IMR-90 (cell line): Measurements from ENCODE around the gene C1orf116. TPM values are rescaled to one million over a fixed set of nuclear protein-coding genes. Genes with fewer than 3 reads are reported as not detected.

ENCODE experiments used
- ATAC-seq: fragments of 200-7000 bp; cut with Tn5 transposase; 2 replicates; pipeline ENCODE4 v1.9.1; 2020; ENCODE audit warnings: low read depth, mild to moderate bottlenecking, moderate library complexity
- BruUV-seq: library from RNA; stranded (reverse); fragments of 400-500 nt; replicated peaks from 2 replicates; lab custom pipeline; 2021; lab: Mats Ljungman, UMichigan
- CTCF ChIA-PET: fragments of 300-600 bp; formaldehyde crosslinking; extraction: SDS; loops from one replicate; lab custom pipeline; 2021; ENCODE audit warnings: antibody characterized with exemption; lab: Yijun Ruan, JAX
- POLR2A ChIA-PET: fragments of 300-600 bp; sonication (Branson Sonifier 250); formaldehyde crosslinking; loops from one replicate; lab custom pipeline; 2022; ENCODE audit warnings: antibody characterized with exemption; ENCODE audit not compliant: unreplicated experiment; lab: Charles Lee
- DNase-seq: peaks from one replicate; pipeline ENCODE4 v3.0.0; 2013
- H2AFZ ChIP-seq: replicated peaks from 2 replicates; pipeline ENCODE3; 2013; ENCODE audit warnings: low read length, mild to moderate bottlenecking; ENCODE audit not compliant: poor library complexity
- H2AK5ac ChIP-seq: 2 replicates; pipeline ENCODE4 v1.6.1; 2013; ENCODE audit warnings: low read depth, low read length, inconsistent platforms
- H2AK9ac ChIP-seq: replicated peaks from 2 replicates; pipeline ENCODE3; 2013; ENCODE audit warnings: mild to moderate bottlenecking, low read depth, low read length, moderate library complexity; ENCODE audit not compliant: poor library complexity
- H2BK120ac ChIP-seq: 2 replicates; pipeline ENCODE4 v1.6.1; 2013; ENCODE audit warnings: low read depth, low read length, inconsistent platforms
- H2BK15ac ChIP-seq: 3 replicates; pipeline ENCODE4 v1.6.1; 2013; ENCODE audit warnings: low read depth, low read length, inconsistent platforms
- H2BK20ac ChIP-seq: 2 replicates; pipeline ENCODE4 v1.6.1; 2013; ENCODE audit warnings: low read depth, mild to moderate bottlenecking, inconsistent platforms, low read length, moderate library complexity
- H2BK5ac ChIP-seq: 2 replicates; pipeline ENCODE4 v1.6.1; 2013; ENCODE audit warnings: mild to moderate bottlenecking, low read depth, low read length, inconsistent platforms; ENCODE audit not compliant: poor library complexity, severe bottlenecking
- H3K14ac ChIP-seq: replicated peaks from 2 replicates; pipeline ENCODE4 v1.6.1; 2013; ENCODE audit warnings: low read depth, low read length, inconsistent platforms
- H3K18ac ChIP-seq: 2 replicates; pipeline ENCODE4 v1.6.1; 2013; ENCODE audit warnings: low read depth, low read length, control low read depth
- H3K23ac ChIP-seq: 2 replicates; pipeline ENCODE4 v1.6.1; 2013; ENCODE audit warnings: low read depth, low read length, inconsistent platforms
- H3K27ac ChIP-seq: 2 replicates; pipeline ENCODE4 v1.5.1; 2013; ENCODE audit warnings: mild to moderate bottlenecking, control low read depth, low read length; ENCODE audit not compliant: insufficient read depth
- H3K27me3 ChIP-seq: 2 replicates; pipeline ENCODE4 v1.6.1; 2013; ENCODE audit warnings: low read length; ENCODE audit not compliant: control insufficient read depth, insufficient read depth
- H3K36me3 ChIP-seq: 2 replicates; pipeline ENCODE4 v1.6.1; 2013; ENCODE audit warnings: low read length, mixed read lengths; ENCODE audit not compliant: control insufficient read depth, insufficient read depth
- H3K4ac ChIP-seq: 2 replicates; pipeline ENCODE4 v1.6.1; 2013; ENCODE audit warnings: low read depth, low read length, inconsistent platforms
- H3K4me1 ChIP-seq: 2 replicates; pipeline ENCODE4 v1.6.1; 2013; ENCODE audit warnings: low read length, mixed read lengths; ENCODE audit not compliant: control insufficient read depth, insufficient read depth
- H3K4me2 ChIP-seq: 2 replicates; pipeline ENCODE4 v1.6.1; 2013; ENCODE audit warnings: low read depth, mild to moderate bottlenecking, control low read depth, low read length, moderate library complexity
- H3K4me3 ChIP-seq: 2 replicates; pipeline ENCODE4 v1.5.1; 2013; ENCODE audit warnings: low read depth, mild to moderate bottlenecking, control low read depth, low read length, moderate library complexity; ENCODE audit not compliant: insufficient read depth
- H3K56ac ChIP-seq: 2 replicates; pipeline ENCODE4 v1.6.1; 2013; ENCODE audit warnings: low read length, inconsistent platforms; ENCODE audit not compliant: insufficient read depth; ENCODE audit errors: extremely low read depth
- H3K79me1 ChIP-seq, 2 experiments: 2 replicates each; pipeline ENCODE4 v1.6.1; 2013; ENCODE audit warnings: low read length in 2 of 2, inconsistent platforms in 1 of 2, low read depth in 1 of 2
- H3K9ac ChIP-seq: 2 replicates; pipeline ENCODE4 v1.6.1; 2013; ENCODE audit warnings: low read depth, low read length, control low read depth
- H3K9me1 ChIP-seq: 2 replicates; pipeline ENCODE4 v1.6.1; 2013; ENCODE audit warnings: low read length, inconsistent platforms; ENCODE audit not compliant: insufficient read depth
- H3K9me3 ChIP-seq: 2 replicates; pipeline ENCODE4 v1.6.1; 2013; ENCODE audit warnings: low read length; ENCODE audit not compliant: control insufficient read depth, insufficient read depth
- H4K20me1 ChIP-seq: 2 replicates; pipeline ENCODE4 v1.6.1; 2013; ENCODE audit warnings: low read length, inconsistent platforms; ENCODE audit not compliant: insufficient read depth
- H4K5ac ChIP-seq: 2 replicates; pipeline ENCODE4 v1.6.1; 2013; ENCODE audit warnings: mild to moderate bottlenecking, low read depth, low read length, control low read depth
- H4K8ac ChIP-seq, 2 experiments: 2 replicates each; pipeline ENCODE4 v1.6.1; 2013; ENCODE audit warnings: low read depth in 2 of 2, low read length in 2 of 2, control low read depth in 1 of 2, inconsistent platforms in 1 of 2
- H4K91ac ChIP-seq: 2 replicates; pipeline ENCODE4 v1.6.1; 2013; ENCODE audit warnings: low read depth, low read length, inconsistent platforms; ENCODE audit not compliant: insufficient read depth
- BHLHE40 ChIP-seq: fragments of 150-350 bp; IDR thresholded peaks from 2 replicates; pipeline ENCODE4 v1.6.1; 2016; ENCODE audit warnings: mild to moderate bottlenecking, low read depth, low read length
- CEBPB ChIP-seq: IDR thresholded peaks from 2 replicates; pipeline ENCODE4 v1.6.1; 2012; ENCODE audit warnings: low read depth, low read length, improper control_type of control experiment
- CHD1 ChIP-seq: IDR thresholded peaks from 2 replicates; pipeline ENCODE4 v1.6.1; 2012; ENCODE audit warnings: low read depth, low read length, improper control_type of control experiment
- CTCF ChIP-seq: conservative IDR thresholded peaks from 2 replicates; pipeline ENCODE4 v1.5.1; 2012; ENCODE audit warnings: mild to moderate bottlenecking, low read depth, low read length, improper control_type of control experiment
- MAZ ChIP-seq: IDR thresholded peaks from 2 replicates; pipeline ENCODE4 v1.6.1; 2012; ENCODE audit warnings: low read depth, mild to moderate bottlenecking, low read length, improper control_type of control experiment, moderate library complexity, borderline replicate concordance
- MXI1 ChIP-seq: IDR thresholded peaks from 2 replicates; pipeline ENCODE4 v1.6.1; 2012; ENCODE audit warnings: low read depth, mild to moderate bottlenecking, low read length, moderate library complexity, borderline replicate concordance
- NFE2L2 ChIP-seq: fragments of 150-350 bp; IDR thresholded peaks from 2 replicates; pipeline ENCODE4 v1.6.1; 2016; ENCODE audit warnings: low read depth, mild to moderate bottlenecking, low read length
- POLR2A ChIP-seq: IDR thresholded peaks from 2 replicates; pipeline ENCODE4 v1.6.1; 2012; ENCODE audit warnings: mild to moderate bottlenecking, low read depth, low read length
- RAD21 ChIP-seq: IDR thresholded peaks from 2 replicates; pipeline ENCODE4 v1.6.1; 2012; ENCODE audit warnings: low read length, improper control_type of control experiment
- RCOR1 ChIP-seq: IDR thresholded peaks from 2 replicates; pipeline ENCODE4 v1.6.1; 2012; ENCODE audit warnings: mild to moderate bottlenecking, low read length, improper control_type of control experiment; ENCODE audit not compliant: insufficient replicate concordance
- RFX5 ChIP-seq: IDR thresholded peaks from 2 replicates; pipeline ENCODE4 v1.8.0; 2012; ENCODE audit warnings: low read depth, mild to moderate bottlenecking, low read length, moderate library complexity
- SMC3 ChIP-seq: fragments of 150-350 bp; IDR thresholded peaks from 2 replicates; pipeline ENCODE4 v1.6.1; 2016; ENCODE audit warnings: low read depth, mild to moderate bottlenecking, antibody characterized with exemption, low read length, moderate library complexity
- WGBS, 2 experiments: methylation state at CpG; one replicate each; pipeline versions ENCODE4 v1.1.5 to v1.1.7; 2013; ENCODE audit warnings: missing lambda C conversion rate in 2 of 2; ENCODE audit not compliant: insufficient read length in 1 of 2; ENCODE audit errors: extremely low coverage in 2 of 2; 5-methylcytosine and 5-hydroxymethylcytosine counted together
- dilution Hi-C: fragments of 300-500 bp; cut with HindIII; formaldehyde crosslinking; loops from one replicate; pipeline ENCODE4 v1.14.3; 2018; ENCODE audit warnings: low sequenced_read_pairs; ENCODE audit not compliant: unreplicated experiment
- in situ Hi-C: fragments of 300-500 bp; cut with MboI; formaldehyde crosslinking; loops from 3 replicates; pipeline ENCODE4 v1.14.3; 2019; ENCODE audit warnings: low sequenced_read_pairs, inconsistent platforms, mixed read lengths
- intact Hi-C: fragments of 100-400 bp; cut with micrococcal nuclease; formaldehyde crosslinking; loops from 2 replicates; pipeline ENCODE4 v1.10.0; 2022
- polyA plus RNA-seq, 3 experiments: library from polyadenylated mRNA; depleted of rRNA; stranded (reverse); fragments of >200 nt; gene quantifications; 2 replicates each; pipeline ENCODE4 v1.2.3, GENCODE V29; 2012; ENCODE audit warnings: low replicate concordance in 1 of 3
- total RNA-seq: library from RNA; depleted of rRNA; stranded (reverse); fragments of >200 nt; gene quantifications from 2 replicates; pipeline ENCODE4 v1.2.3, GENCODE V29; 2012

C1orf116 gene
- total and polyA plus RNA-seq, 2 of the 4 experiments (the other 2 are of a cell fraction) = under 0.01 to 0.03 TPM

GRCh38 chr1:207017615-207018559, 14.7 kb downstream of the C1orf116 start:
- Histone ChIP-seq H3K14ac (no peak overlapping the region), H3K9me3 (no peaks in the 10 kb centered on the region), H2AK5ac (no peak overlapping the region), H2BK5ac (no peak overlapping the region), H3K9ac (no peak overlapping the region), H4K8ac (no peak overlapping the region), H3K4me3 (no peak overlapping the region), H2BK20ac (no peak overlapping the region), H4K5ac (no peak overlapping the region), H2AFZ (no peak overlapping the region), H4K20me1 (no peaks in the 10 kb centered on the region), H3K79me1 (no peaks in the 10 kb centered on the region), H3K36me3 (no peaks in the 10 kb centered on the region), H3K4ac (no peak overlapping the region), H3K4me1 (no peaks in the 10 kb centered on the region; the same call in 1 of the 2 replicates), H3K27ac (no peak overlapping the region), H3K27me3 (peaks cover 4% of the 10 kb centered on the region; the same call in 1 of the 2 replicates), H3K9me1 (peaks cover 14% of the 10 kb centered on the region), H2AK9ac (no peak overlapping the region), H3K18ac (no peak overlapping the region), H3K56ac (no peak overlapping the region), H4K91ac (no peak overlapping the region), H2BK120ac (no peak overlapping the region), H3K4me2 (no peak overlapping the region), H3K23ac (no peak overlapping the region), H2BK15ac (no peak overlapping the region)
- in situ Hi-C loops (no loop called here), intact Hi-C loops (no loop called here), dilution Hi-C loops (no loop called here)
- TF ChIP-seq POLR2A = no peak
- TF ChIP-seq MXI1 = no peak
- no peak for TF ChIP-seq NFE2L2
- no peak for TF ChIP-seq RCOR1
- TF ChIP-seq CTCF = no peak
- TF ChIP-seq CHD1 = no peak
- no peak for TF ChIP-seq SMC3
- no peak for TF ChIP-seq BHLHE40
- no peak for TF ChIP-seq MAZ
- TF ChIP-seq RAD21 = no peak
- TF ChIP-seq CEBPB = no peak
- no peak for TF ChIP-seq RFX5
- WGBS, 2 experiments = no CpG with 5 or more reads among the region's 7 CpGs
- DNase-seq (no peak), ATAC-seq (no peak)
- ChIA-PET POLR2A (no interaction called here), CTCF (no interaction called here)
- no TSS peak for BruUV-seq
